H9 (cell line): Measurements from ENCODE around the gene OXCT2. TPM values are rescaled to one million over a fixed set of nuclear protein-coding genes. Genes with fewer than 3 reads are reported as not detected.

ENCODE experiments used
- DNase-seq: peaks from one replicate; pipeline ENCODE4 v3.0.0-alpha.2; 2017
- H2AFZ ChIP-seq: one replicate; pipeline ENCODE4 v1.6.1; 2013; ENCODE audit warnings: mild to moderate bottlenecking, low read length, control low read depth, moderate library complexity
- H2AK5ac ChIP-seq: 2 replicates; pipeline ENCODE4 v1.6.1; 2013; ENCODE audit warnings: low read length, control low read depth, mixed read lengths; ENCODE audit not compliant: insufficient read length
- H2BK120ac ChIP-seq: one replicate; pipeline ENCODE4 v1.6.1; 2013; ENCODE audit warnings: low read depth, mild to moderate bottlenecking, low read length, control low read depth, inconsistent platforms; ENCODE audit not compliant: poor library complexity, severe bottlenecking
- H2BK12ac ChIP-seq: 2 replicates; pipeline ENCODE4 v1.6.1; 2013; ENCODE audit warnings: low read length, control low read depth, mixed read lengths, low read depth; ENCODE audit not compliant: insufficient read length
- H2BK15ac ChIP-seq: 2 replicates; pipeline ENCODE4 v1.6.1; 2013; ENCODE audit warnings: low read depth, low read length, control low read depth
- H2BK20ac ChIP-seq: one replicate; pipeline ENCODE4 v1.6.1; 2013; ENCODE audit warnings: low read depth, mild to moderate bottlenecking, low read length, control low read depth, inconsistent platforms; ENCODE audit not compliant: poor library complexity, severe bottlenecking
- H2BK5ac ChIP-seq: 2 replicates; pipeline ENCODE4 v1.6.1; 2013; ENCODE audit warnings: low read length, control low read depth, mixed read lengths; ENCODE audit not compliant: insufficient read length
- H3K14ac ChIP-seq: 2 replicates; pipeline ENCODE4 v1.6.1; 2013; ENCODE audit warnings: low read length, control low read depth; ENCODE audit not compliant: insufficient read depth
- H3K18ac ChIP-seq: 2 replicates; pipeline ENCODE4 v1.6.1; 2013; ENCODE audit warnings: low read depth, mild to moderate bottlenecking, mixed read lengths, low read length, control low read depth; ENCODE audit not compliant: insufficient read length
- H3K23ac ChIP-seq: 2 replicates; pipeline ENCODE4 v1.6.1; 2013; ENCODE audit warnings: low read length, control low read depth, mixed read lengths, low read depth; ENCODE audit not compliant: insufficient read length
- H3K23me2 ChIP-seq: 2 replicates; pipeline ENCODE4 v1.6.1; 2013; ENCODE audit warnings: low read depth, mild to moderate bottlenecking, mixed read lengths, low read length, control low read depth; ENCODE audit not compliant: insufficient read length, poor library complexity, severe bottlenecking
- H3K27ac ChIP-seq: 2 replicates; pipeline ENCODE4 v1.5.1; 2013; ENCODE audit warnings: low read length, control low read depth, mixed read lengths, low read depth; ENCODE audit not compliant: insufficient read length
- H3K27me3 ChIP-seq: 2 replicates; pipeline ENCODE4 v1.6.1; 2013; ENCODE audit warnings: low read length, control low read depth, inconsistent platforms; ENCODE audit not compliant: insufficient read depth
- H3K4ac ChIP-seq: 2 replicates; pipeline ENCODE4 v1.6.1; 2013; ENCODE audit warnings: low read depth, mild to moderate bottlenecking, control low read depth, inconsistent platforms, low read length, moderate library complexity
- H3K4me1 ChIP-seq: 2 replicates; pipeline ENCODE4 v1.6.1; 2013; ENCODE audit warnings: low read length, control low read depth, inconsistent platforms; ENCODE audit not compliant: insufficient read depth
- H3K4me2 ChIP-seq: 2 replicates; pipeline ENCODE4 v1.6.1; 2013; ENCODE audit warnings: low read length, control low read depth, mixed read lengths; ENCODE audit not compliant: insufficient read length, insufficient read depth
- H3K56ac ChIP-seq: 2 replicates; pipeline ENCODE4 v1.6.1; 2013; ENCODE audit warnings: low read depth, mild to moderate bottlenecking, mixed read lengths, low read length, control low read depth; ENCODE audit not compliant: insufficient read length
- H3K79me1 ChIP-seq: 2 replicates; pipeline ENCODE4 v1.6.1; 2013; ENCODE audit warnings: low read depth, mild to moderate bottlenecking, moderate library complexity, low read length, control low read depth, inconsistent platforms; ENCODE audit not compliant: insufficient read depth, poor library complexity, severe bottlenecking
- H3K79me2 ChIP-seq: 2 replicates; pipeline ENCODE4 v1.6.1; 2013; ENCODE audit warnings: low read length, control low read depth, inconsistent platforms; ENCODE audit not compliant: insufficient read depth
- H3K9ac ChIP-seq: 2 replicates; pipeline ENCODE4 v1.6.1; 2013; ENCODE audit warnings: low read length, control low read depth, mixed read lengths; ENCODE audit not compliant: insufficient read length; ENCODE audit errors: extremely low read depth
- H3K9me3 ChIP-seq: one replicate; pipeline ENCODE4 v1.6.1; 2013; ENCODE audit warnings: low read depth, low read length, inconsistent platforms; ENCODE audit not compliant: control insufficient read depth
- H3T11ph ChIP-seq: one replicate; pipeline ENCODE4 v1.6.1; 2013; ENCODE audit warnings: mild to moderate bottlenecking, low read length, control low read depth, inconsistent platforms
- H4K20me1 ChIP-seq: one replicate; pipeline ENCODE4 v1.6.1; 2013; ENCODE audit not compliant: control insufficient read depth, insufficient read length, insufficient read depth
- H4K5ac ChIP-seq: 2 replicates; pipeline ENCODE4 v1.6.1; 2013; ENCODE audit warnings: low read depth, mild to moderate bottlenecking, mixed read lengths, low read length, control low read depth; ENCODE audit not compliant: insufficient read length
- H4K8ac ChIP-seq: replicated peaks from 2 replicates; pipeline ENCODE4 v1.6.1; 2013; ENCODE audit warnings: low read length, control low read depth, mixed read lengths, low read depth; ENCODE audit not compliant: insufficient read length
- H4K91ac ChIP-seq: 2 replicates; pipeline ENCODE4 v1.6.1; 2013; ENCODE audit warnings: low read depth, mild to moderate bottlenecking, moderate library complexity, mixed read lengths, low read length, control low read depth; ENCODE audit not compliant: insufficient read length
- H3K27ac Mint-ChIP-seq, 3 experiments: 2 replicates in 2 of 3; 3 replicates in 1 of 3; pipeline ENCODE4 v1.8.0; 2020 to 2021; ENCODE audit warnings: mixed read lengths in 3 of 3, mild to moderate bottlenecking in 1 of 3, moderate library complexity in 1 of 3
- H3K27me3 Mint-ChIP-seq: 2 replicates; pipeline ENCODE4 v1.8.0; 2021; ENCODE audit warnings: low read depth, mild to moderate bottlenecking, moderate library complexity, mixed read lengths
- H3K36me3 Mint-ChIP-seq, 3 experiments: 2 replicates in 2 of 3; 3 replicates in 1 of 3; pipeline ENCODE4 v1.8.0; 2020 to 2021; ENCODE audit warnings: low read depth in 3 of 3, mixed read lengths in 3 of 3; ENCODE audit not compliant: insufficient read depth in 1 of 3
- H3K4me1 Mint-ChIP-seq, 2 experiments: 2 replicates each; pipeline ENCODE4 v1.8.0; 2020; ENCODE audit warnings: mixed read lengths in 2 of 2
- H3K4me3 Mint-ChIP-seq, 2 experiments: 2 replicates in 1 of 2; 3 replicates in 1 of 2; pipeline ENCODE4 v1.8.0; 2020 to 2021; ENCODE audit warnings: mild to moderate bottlenecking in 2 of 2, mixed read lengths in 2 of 2, moderate library complexity in 1 of 2
- H3K9me3 Mint-ChIP-seq, 2 experiments: 2 replicates in 1 of 2; 3 replicates in 1 of 2; pipeline ENCODE4 v1.8.0; 2020; ENCODE audit warnings: mild to moderate bottlenecking in 2 of 2, mixed read lengths in 2 of 2, moderate library complexity in 1 of 2
- WGBS: extraction: QIAGEN DNeasy Blood & Tissue Kit; methylation state at CpG from one replicate; pipeline ENCODE4 v1.1.7; 2013; ENCODE audit warnings: missing lambda C conversion rate, low lambda C conversion rate, mixed read lengths; ENCODE audit not compliant: insufficient read length; ENCODE audit errors: extremely low coverage; 5-methylcytosine and 5-hydroxymethylcytosine counted together
- total RNA-seq: library from RNA; stranded (reverse); gene quantifications from 2 replicates; pipeline ENCODE4 v1.2.1, GENCODE V29; 2021
- TF ChIP-seq, protein P1 (sequence below): fragments of 200-600 bp; sonication (generic); conservative IDR thresholded peaks from 3 replicates; pipeline ENCODE4 v1.8.0; 2021; ENCODE audit warnings: antibody characterized with exemption, mild to moderate bottlenecking

OXCT2 gene
- total RNA-seq, 1 experiment from 2014 or later, result 3.7 TPM

DNA sequence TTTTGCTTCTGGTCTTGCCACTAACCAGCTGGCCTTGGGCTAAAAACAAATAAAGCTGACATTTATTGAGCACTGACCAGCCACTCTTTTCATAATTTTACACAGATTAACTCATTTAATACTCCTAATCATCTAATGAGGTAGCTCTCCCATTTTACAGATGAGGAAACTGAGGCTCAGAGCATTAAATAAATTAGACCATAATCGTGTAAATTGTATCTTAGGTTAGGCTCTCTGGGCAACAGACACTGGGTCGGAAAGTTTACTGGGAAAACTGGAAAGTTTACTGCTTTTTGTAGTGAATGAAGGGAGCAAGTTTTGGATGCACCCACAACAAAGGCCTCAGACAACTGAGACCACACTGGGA is 10.2 kb upstream of the OXCT2 start:
- Histone ChIP-seq H3K79me1 (no peaks in the 10 kb centered on the region), H3T11ph (no peak overlapping the region), H3K4me1 (no peaks in the 10 kb centered on the region), H2BK5ac (no peak overlapping the region), H2BK12ac (no peak overlapping the region), H4K20me1 (no peaks in the 10 kb centered on the region), H3K23ac (no peak overlapping the region), H3K4ac (no peak overlapping the region), H2BK15ac (no peak overlapping the region), H3K56ac (no peak overlapping the region), H2AK5ac (no peak overlapping the region), H3K23me2 (no peaks in the 10 kb centered on the region), H3K9me3 (no peaks in the 10 kb centered on the region), H3K9ac (no peak overlapping the region), H3K14ac (no peak overlapping the region), H3K27me3 (peaks cover 3% of the 10 kb centered on the region; the same call in 1 of the 2 replicates), H4K91ac (no peak overlapping the region), H3K27ac (no peak overlapping the region), H3K79me2 (no peaks in the 10 kb centered on the region), H3K4me2 (no peak overlapping the region), H3K18ac (no peak overlapping the region), H2AFZ (no peak overlapping the region), H4K8ac (no peak overlapping the region), H2BK120ac (no peak overlapping the region), H4K5ac (no peak overlapping the region), H2BK20ac (no peak overlapping the region)
- Mint-ChIP-seq H3K9me3 (no peaks in the 10 kb centered on the region), H3K4me1 (peaks cover 0 to 4% of the 10 kb centered on the region in 2 experiments; a peak in 2 of 4 replicates), H3K36me3 (no peaks in the 10 kb centered on the region), H3K4me3 (no peak overlapping the region), H3K27ac (no peak overlapping the region), H3K27me3 (peaks cover 80% of the 10 kb centered on the region)
- WGBS, result no CpG with 5 or more reads among the region's 2 CpGs
- TF ChIP-seq, protein P1, sequence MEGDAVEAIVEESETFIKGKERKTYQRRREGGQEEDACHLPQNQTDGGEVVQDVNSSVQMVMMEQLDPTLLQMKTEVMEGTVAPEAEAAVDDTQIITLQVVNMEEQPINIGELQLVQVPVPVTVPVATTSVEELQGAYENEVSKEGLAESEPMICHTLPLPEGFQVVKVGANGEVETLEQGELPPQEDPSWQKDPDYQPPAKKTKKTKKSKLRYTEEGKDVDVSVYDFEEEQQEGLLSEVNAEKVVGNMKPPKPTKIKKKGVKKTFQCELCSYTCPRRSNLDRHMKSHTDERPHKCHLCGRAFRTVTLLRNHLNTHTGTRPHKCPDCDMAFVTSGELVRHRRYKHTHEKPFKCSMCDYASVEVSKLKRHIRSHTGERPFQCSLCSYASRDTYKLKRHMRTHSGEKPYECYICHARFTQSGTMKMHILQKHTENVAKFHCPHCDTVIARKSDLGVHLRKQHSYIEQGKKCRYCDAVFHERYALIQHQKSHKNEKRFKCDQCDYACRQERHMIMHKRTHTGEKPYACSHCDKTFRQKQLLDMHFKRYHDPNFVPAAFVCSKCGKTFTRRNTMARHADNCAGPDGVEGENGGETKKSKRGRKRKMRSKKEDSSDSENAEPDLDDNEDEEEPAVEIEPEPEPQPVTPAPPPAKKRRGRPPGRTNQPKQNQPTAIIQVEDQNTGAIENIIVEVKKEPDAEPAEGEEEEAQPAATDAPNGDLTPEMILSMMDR, result no peak
- no peak for DNase-seq
